NCI-H2196 (cell line): ENCODE measurements around the gene MIA.
A peak's percentile ranks its signal among the peaks of the same experiment; 100 is the strongest.
"Not testable (repeated sequence)": the region's sequence is repeated elsewhere in the genome, so short reads cannot be mapped to it uniquely, and the experiment has no call there.

Experiments
- DNase-seq: peaks from one replicate; lab custom pipeline; 2025; ENCODE audit not compliant: unreplicated experiment; lab: John Stamatoyannopoulos, UW

The MIA gene

GRCh38 chr19:40777937-40778705, 2.8 kb downstream of the MIA start, which contains the start of gene RAB4B:
Gene RAB4B (plus strand): TSS chr19:40778247. CDS start chr19:40778376, 129 bp downstream.
- peak; percentile 99 for DNase-seq

GRCh38 chr19:40778706-40779284, 3.5 kb downstream of the MIA start:
- no peak for DNase-seq

GRCh38 chr19:40780582-40780981, 5.3 kb downstream of the MIA start:
- no peak for DNase-seq

GRCh38 chr19:40781140-40781539, 5.8 kb downstream of the MIA start:
- DNase-seq = no peak

- no peak for DNase-seq
Observed at GRCh38 chr19:40783711-40784110, 8.4 kb downstream of the MIA start.

GRCh38 chr19:40784146-40784545, 8.8 kb downstream of the MIA start:
- not testable (repeated sequence) for DNase-seq

- DNase-seq = no peak
Observed at GRCh38 chr19:40785526-40785925, 10.2 kb downstream of the MIA start.

- no peak for DNase-seq
Observed at GRCh38 chr19:40786060-40787037, 11.0 kb downstream of the MIA start.

- no peak for DNase-seq
Observed at GRCh38 chr19:40791349-40791748, 16.0 kb downstream of the MIA start.

- DNase-seq = no peak
Observed at GRCh38 chr19:40791996-40792395, 16.7 kb downstream of the MIA start.

- DNase-seq = no peak
Observed at GRCh38 chr19:40797166-40797962, 22.0 kb downstream of the MIA start.

- peak; percentile 46 for DNase-seq
Observed at GRCh38 chr19:40797963-40798682, 22.8 kb downstream of the MIA start.

GRCh38 chr19:40798683-40799557, 23.6 kb downstream of the MIA start, which contains the start of gene EGLN2:
Gene EGLN2 (plus strand): TSS chr19:40799191. CDS start chr19:40800573, 1,382 bp downstream.
- DNase-seq = peak; percentile 99

- DNase-seq = no peak
Observed at GRCh38 chr19:40799558-40800338, 24.4 kb downstream of the MIA start.

- no peak for DNase-seq
Observed at GRCh38 chr19:40800339-40800996, 25.1 kb downstream of the MIA start.

GRCh38 chr19:40800997-40801377, 25.7 kb downstream of the MIA start:
- no peak for DNase-seq

GRCh38 chr19:40801426-40802299, 26.3 kb downstream of the MIA start:
- DNase-seq = no peak
